Measurements from ENCODE around the gene NFIC.
A peak's percentile ranks its signal among the peaks of the same experiment; 100 is the strongest.

DNA sequence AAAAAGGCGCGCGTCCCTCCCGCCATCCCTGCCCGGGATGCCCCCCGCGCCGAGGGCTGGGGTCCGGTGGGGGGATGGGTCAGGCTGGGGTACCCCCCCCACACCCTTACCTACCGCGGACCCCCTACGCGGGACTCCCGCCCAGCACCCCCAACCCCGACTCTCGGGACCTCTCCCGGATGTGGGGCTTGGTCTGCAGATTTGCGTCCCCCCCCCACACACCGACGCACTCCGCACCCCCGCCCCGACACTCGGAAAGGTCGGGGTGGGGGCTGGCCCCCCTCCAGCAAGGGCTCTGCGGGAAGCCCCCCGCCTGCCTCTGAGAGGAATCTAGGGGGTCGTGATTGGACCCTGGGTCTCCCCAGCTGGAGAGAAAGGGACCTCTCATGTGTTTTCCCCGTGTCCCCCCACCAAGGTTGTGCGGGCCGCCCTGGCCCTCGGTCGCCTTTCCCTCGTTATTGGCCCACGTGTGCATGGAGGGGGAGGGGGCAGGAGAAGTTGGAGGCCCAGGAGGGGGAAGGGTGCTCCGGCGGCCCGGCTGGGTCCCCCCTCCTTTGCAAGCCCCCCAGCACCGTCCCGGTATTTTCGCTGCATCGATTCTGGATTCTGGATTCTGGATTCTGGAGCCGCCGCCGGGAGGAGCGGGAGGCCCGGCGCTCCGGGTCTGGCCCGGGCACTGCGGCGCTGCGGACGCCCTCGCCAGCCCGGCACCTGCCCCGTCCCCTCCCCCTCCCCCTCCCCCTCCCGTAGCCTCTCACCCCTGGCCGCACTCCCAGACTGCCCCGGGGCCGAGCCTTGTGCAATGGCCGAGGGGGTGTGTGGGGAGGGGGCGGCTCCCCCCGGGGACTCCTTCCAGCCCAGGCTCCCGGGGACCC lies 607 bp downstream of the NFIC start:
- TF ChIP-seq CTCF (IDR thresholded peaks at IDR 0.05) (no peak), POLR2A (IDR thresholded peaks at IDR 0.05) (peak in 1 of 2 donors; percentile 45)
